GM18873 (cell line): Measurements from ENCODE around the gene ACTL7B.

ENCODE experiments used
- ATAC-seq: cut with Tn5 transposase; IDR thresholded peaks from one replicate; pipeline ENCODE4 v1.9.1; 2021; ENCODE audit warnings: mild to moderate bottlenecking, moderate library complexity, moderate number of reproducible peaks; ENCODE audit not compliant: unreplicated experiment, low FRiP score

ACTL7B gene

DNA sequence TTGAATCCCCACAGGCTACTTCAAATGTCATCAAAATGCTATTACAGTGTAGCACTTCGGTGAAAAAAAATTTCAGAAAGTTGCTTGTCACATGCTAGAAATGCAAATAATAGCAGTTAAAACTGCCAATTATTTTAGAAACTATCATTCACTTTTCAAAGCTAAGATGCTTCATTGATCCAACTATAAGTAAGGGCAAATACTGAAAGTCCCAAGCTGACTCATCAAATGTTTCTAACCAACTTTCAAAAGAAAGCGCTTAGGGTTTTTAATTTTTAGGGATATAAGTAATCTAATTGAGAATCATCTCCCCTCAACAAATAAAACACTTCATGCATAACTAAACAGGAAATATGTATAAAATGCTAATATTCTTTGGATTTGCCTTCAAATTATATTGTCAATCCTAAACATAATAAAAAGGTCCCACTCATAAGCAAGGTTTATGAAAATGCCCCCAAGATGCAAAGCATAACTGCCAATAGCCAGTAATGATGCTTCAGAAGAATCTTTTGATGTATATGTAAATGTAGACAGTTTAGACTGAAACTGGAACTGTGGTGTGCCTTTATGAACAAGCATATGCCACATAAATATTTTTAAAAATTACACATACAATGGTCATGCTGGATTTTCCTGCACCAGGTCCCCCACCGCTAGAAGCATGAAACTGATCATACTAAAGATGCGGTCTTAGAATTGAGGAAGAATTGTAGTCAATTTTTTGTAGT lies 18.4 kb upstream of the ACTL7B start:
- ATAC-seq: no peak

DNA sequence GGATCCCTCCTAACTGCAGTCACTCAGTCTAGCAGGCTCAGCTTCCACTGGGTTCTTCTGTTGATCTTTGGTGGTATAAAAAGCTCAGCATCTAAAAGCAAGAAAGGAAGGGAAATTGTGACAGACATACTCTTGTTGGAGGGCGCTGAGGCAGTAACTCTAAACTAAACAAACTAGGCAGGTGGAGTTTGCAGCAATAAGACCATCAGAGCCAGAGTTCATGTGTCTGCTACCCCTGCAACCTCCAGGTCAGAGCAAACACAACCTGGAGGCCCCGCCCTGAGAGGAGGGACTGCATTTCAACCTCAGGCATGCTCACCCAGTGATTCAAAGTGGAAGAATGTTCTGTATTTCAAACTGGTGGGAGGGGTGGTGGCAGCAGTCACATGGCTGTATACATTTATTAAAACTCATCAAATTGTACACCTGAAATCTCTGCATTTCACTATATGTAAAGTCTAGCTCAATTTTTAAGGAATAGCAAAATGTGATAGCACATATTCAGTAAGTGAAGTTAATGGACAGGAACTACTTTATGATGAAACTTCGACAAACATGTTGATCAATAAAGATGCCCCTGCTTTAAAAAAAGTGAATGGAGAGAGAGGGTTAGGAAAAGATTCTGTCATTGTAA lies 13.4 kb upstream of the ACTL7B start:
- ATAC-seq: no peak

GRCh38 chr9:108867829-108868228 lies 12.0 kb upstream of the ACTL7B start:
- ATAC-seq: no peak

DNA sequence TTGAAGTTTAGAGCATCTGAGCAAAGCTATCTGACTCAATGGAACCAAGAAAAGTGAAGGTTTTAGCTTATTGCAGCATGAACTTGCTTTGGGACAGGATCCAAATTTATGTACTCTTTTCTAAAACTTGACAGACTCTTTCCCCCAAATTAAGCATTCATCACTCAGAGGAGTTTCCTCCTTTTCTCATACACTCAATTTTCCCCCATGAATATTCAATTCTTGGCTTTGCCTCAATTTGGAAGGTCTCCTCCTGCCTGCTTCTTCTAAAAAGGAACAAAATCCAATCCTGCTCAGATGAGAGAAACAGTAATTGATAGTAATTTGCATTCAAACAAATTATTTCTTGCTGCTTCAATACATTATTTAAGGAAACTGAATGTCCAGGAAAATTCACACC lies 11.3 kb upstream of the ACTL7B start:
- ATAC-seq: no peak

DNA sequence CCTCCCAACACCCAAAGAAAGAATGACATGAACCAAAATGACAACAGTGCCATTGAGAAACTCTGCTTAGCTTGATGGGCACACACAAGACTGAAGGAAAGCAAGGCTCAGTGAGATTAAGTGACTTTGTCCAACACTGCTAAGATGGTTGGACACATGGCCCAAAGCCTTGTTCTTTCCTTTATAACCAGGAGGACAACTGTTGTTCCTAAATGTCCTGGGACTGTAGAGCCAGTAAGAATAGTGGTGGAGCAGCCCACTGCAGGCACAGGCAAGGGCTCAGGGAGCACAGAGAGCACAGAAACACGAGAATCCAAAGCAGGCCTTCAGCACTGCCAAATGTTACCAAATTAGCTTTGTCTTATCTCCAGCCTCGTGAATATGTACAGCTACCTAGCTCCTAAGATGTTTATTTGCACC lies 10.2 kb upstream of the ACTL7B start:
- ATAC-seq: no peak

DNA sequence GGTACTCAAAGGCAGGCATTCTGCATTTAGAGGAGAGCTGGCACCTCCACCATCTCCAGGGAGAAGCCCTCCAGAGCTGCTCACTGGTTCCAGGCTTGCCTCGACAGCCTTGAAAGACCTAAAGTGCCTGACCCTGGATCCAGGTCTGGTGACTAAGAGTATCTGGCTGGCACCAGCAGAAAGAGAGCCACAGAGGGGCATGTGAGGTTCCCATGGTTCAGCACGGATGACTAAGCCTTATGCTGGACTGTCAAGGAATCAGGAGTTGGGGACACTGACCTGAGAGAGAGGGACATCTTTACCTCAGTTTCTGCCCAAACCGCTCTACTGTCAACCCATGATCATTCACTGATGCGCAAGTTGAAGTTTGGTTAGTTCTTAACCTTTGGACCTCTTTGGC lies 9.3 kb upstream of the ACTL7B start:
- no peak for ATAC-seq

DNA sequence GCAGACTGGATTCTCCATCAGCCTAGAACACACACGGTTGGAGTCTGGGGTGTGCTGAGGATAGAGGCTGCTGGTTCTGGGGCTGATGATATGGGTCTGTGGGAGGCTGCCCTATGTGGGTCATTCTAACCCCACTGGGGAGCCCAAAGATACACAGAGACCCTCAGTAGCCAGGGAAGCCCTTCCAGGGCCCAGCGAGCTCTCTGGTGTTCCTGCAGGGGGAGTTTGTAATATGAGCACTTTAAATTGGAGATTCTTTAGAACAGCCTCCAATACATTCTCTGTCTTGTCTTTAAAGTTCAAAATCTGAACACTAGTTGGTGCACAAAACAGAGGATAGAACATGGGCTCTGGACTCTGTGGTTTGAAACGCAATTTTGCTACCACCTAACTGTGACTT lies 8.7 kb upstream of the ACTL7B start:
- ATAC-seq: no peak

DNA sequence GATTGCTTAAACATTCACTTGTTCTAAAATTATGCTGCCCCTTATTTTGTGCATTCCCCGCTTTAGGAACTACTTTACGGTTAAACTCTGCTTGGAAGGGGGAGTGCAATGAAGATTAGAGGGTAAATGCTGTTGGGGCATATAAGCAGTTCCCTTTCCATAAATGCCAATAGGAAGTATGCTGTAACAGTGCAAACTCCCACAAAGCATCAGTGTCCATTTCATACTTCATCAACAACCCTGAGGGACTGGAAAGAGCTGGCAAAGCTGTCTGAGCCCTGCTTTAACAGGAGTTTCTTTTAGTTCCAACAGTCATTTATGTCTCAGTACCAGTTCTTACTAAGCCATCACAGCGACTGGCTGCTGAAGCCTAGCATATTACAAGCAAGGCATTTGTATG lies 8.1 kb upstream of the ACTL7B start:
- ATAC-seq: no peak

DNA sequence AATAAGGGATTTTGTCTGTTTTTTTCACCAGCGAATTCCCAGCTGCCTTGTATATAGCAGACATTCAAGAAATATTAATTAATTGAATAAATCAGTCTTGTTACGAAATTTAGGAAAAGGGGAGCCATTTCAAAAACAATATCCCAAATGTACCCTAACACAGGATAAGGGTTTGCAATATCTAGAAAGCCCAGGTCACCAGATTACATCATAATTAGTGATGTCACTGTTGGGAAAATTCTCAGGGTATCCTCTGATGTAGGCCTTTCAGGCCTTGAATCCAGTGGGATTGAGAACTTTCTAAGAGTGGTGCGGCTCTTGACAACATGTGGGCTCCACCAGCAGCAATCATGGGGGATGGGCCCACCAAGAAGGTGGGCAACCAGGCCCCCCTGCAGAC lies 6.2 kb upstream of the ACTL7B start, which contains the start of gene ACTL7A:
Gene ACTL7A, plus strand, starts transcription at position 270 of the 400 bp plus-strand sequence. Its CDS starts 57 bp downstream, at position 327.
- no peak for ATAC-seq

DNA sequence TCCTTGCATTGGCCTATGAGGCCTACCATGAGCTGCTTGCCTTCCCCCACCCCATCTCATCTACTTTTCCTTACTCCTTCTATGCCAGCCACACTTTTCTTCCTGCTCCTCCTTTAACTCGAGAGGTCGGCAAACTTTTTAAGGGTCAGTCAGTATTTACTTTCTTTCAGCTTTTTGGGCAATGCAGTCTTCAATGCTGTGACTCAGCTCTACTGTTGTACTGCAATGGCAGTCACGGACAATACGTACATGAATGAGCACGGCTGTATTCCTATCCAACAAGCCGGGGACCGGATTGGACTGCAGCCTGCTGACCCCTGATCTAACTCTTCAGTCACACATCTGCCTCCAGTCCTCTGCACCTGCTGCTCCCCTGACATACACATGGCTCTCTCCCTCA lies 5.7 kb upstream of the ACTL7B start:
- no peak for ATAC-seq

GRCh38 chr9:108860764-108861163 lies 5.0 kb upstream of the ACTL7B start:
- ATAC-seq: no peak

GRCh38 chr9:108860354-108860753 lies 4.6 kb upstream of the ACTL7B start:
- no peak for ATAC-seq

GRCh38 chr9:108859459-108860114 lies 3.8 kb upstream of the ACTL7B start:
- ATAC-seq: no peak

GRCh38 chr9:108857572-108857971 lies 1.8 kb upstream of the ACTL7B start:
- no peak for ATAC-seq

- no peak for ATAC-seq
Observed at GRCh38 chr9:108855529-108855886, 278 bp downstream of the ACTL7B start.

- no peak for ATAC-seq
Observed at GRCh38 chr9:108854641-108855528, 901 bp downstream of the ACTL7B start.

DNA sequence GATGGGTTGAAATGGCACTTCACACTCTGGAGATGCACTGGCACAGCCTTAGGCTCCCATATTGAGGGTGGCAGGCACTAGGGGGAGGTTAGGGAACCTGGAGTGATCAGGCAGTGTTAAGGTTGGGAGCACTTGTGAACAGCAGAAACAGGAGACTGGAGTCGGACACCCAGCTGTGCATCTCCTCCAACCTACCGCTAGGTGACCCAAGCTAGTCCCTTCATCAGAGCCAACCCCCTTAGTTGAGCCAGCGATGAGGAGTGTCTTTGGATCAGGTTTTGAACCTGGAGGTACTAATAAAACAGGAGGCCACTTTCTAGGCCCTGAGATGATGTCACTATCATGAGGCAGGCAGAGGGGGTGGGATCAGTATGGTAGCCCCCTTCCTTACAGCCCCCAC lies 1.7 kb downstream of the ACTL7B start:
- ATAC-seq: no peak

DNA sequence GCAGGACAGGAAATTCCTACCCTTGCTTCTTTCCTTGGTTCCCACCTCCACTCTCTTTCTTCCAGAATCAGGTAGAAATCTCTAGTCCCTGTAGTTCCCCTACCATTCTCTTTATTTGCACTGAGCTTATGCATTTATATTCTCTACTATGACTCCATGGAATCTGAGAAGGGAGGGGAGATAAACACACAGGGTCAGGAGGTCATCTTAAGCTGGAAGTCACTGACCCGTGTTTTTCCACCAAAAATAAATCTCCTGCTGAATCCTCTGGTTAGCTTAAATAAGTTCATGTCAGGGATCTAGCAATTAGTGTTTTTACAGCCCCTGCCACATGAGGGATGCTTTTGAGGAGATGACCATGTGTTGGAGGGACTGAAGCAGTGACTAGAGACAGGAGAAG lies 3.7 kb downstream of the ACTL7B start:
- ATAC-seq: no peak

GRCh38 chr9:108851138-108851537 lies 4.6 kb downstream of the ACTL7B start:
- ATAC-seq: no peak

DNA sequence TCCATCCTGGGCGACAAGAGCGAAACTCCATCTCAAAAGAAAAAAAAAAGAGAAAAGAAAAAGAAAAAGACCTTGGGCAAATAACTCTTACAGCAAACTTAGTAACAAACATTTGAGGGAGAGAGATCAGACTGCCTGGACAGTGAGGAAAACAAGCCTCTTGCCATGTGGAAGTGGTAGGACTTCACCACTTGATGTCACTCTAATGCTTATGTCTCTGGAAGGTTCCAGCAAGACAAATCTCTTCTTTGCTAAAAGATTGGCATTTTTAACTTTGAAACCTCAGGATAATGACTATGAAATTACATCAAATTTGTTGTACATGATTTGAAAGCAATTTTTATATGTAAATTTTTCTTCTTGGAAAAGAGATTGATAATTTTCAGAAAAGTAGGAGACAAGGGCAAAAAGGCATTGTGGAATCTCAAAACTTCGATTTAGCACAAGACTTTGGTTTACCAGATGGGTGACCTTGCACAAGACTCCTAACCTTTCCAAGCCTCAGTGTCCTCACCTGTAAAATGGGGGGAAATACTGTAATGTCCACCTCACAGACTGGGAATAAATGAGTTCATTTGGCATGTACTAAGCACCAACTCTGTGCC lies 5.4 kb downstream of the ACTL7B start:
- ATAC-seq: no peak
